ENCODE measurements around the gene CYP2W1.
"Not testable (repeated sequence)": the region's sequence is repeated elsewhere in the genome, so short reads cannot be mapped to it uniquely, and the experiment has no call there.

CYP2W1 gene

DNA sequence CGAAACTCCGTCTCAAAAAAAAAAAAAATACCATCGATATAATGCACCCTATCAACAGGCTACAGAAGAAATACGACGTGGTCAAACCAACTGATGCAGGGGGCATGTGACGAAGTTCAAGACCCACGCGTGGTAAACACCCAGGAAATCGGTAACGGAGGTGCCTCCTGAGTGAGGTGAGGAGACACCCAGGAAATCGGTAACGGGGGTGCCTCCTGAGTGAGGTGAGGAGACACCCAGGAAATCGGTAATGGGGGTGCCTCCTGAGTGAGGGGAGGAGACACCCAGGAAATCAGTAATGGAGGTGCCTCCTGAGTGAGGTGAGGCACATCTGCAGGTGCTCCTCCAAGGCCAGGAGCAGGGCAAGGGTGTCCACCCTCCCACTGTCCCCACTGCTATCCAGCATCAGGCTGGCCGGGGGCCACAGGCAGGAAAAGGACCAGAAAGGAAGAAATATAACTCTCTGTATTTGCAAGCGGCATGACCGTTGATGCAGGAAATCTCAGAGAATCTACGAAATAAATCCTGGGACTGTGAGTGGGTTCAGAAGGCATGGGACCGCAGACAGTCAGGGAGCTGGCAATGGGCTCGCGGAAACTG, 50.7 kb downstream of the CYP2W1 start:
- no peaks in the 10 kb centered on the region for H3K9me3 ChIP-seq (ENCODE audit: severe bottlenecking)
- H3K36me3 ChIP-seq (ENCODE audit: low read depth) = no peaks in the 10 kb centered on the region
- H3K27ac ChIP-seq (ENCODE audit: poor library complexity, severe bottlenecking) = no peak overlapping the region
- no peaks in the 10 kb centered on the region for H3K27me3 ChIP-seq (ENCODE audit: insufficient read depth, poor library complexity, severe bottlenecking)
- H3K4me3 ChIP-seq (ENCODE audit: severe bottlenecking) = no peak overlapping the region
- peaks cover 5% of the 10 kb centered on the region for H3K4me1 ChIP-seq (ENCODE audit: insufficient read depth, poor library complexity, severe bottlenecking)
- ATAC-seq (ENCODE audit: low read depth) = no peak
- TF ChIP-seq, protein P1, sequence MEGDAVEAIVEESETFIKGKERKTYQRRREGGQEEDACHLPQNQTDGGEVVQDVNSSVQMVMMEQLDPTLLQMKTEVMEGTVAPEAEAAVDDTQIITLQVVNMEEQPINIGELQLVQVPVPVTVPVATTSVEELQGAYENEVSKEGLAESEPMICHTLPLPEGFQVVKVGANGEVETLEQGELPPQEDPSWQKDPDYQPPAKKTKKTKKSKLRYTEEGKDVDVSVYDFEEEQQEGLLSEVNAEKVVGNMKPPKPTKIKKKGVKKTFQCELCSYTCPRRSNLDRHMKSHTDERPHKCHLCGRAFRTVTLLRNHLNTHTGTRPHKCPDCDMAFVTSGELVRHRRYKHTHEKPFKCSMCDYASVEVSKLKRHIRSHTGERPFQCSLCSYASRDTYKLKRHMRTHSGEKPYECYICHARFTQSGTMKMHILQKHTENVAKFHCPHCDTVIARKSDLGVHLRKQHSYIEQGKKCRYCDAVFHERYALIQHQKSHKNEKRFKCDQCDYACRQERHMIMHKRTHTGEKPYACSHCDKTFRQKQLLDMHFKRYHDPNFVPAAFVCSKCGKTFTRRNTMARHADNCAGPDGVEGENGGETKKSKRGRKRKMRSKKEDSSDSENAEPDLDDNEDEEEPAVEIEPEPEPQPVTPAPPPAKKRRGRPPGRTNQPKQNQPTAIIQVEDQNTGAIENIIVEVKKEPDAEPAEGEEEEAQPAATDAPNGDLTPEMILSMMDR (IDR thresholded peaks at IDR 0.05; ENCODE audit: poor library complexity, severe bottlenecking) = no peak
- DNase-seq (ENCODE audit: low spot score) = no peak

GRCh38 chr7:1034769-1035168, 51.8 kb downstream of the CYP2W1 start:
- not testable (repeated sequence) for DNase-seq (ENCODE audit: low spot score); H3K9me3 ChIP-seq (ENCODE audit: severe bottlenecking); H3K27ac ChIP-seq (ENCODE audit: poor library complexity, severe bottlenecking); H3K36me3 ChIP-seq (ENCODE audit: low read depth); ATAC-seq (ENCODE audit: low read depth); H3K4me1 ChIP-seq (ENCODE audit: insufficient read depth, poor library complexity, severe bottlenecking); H3K27me3 ChIP-seq (ENCODE audit: insufficient read depth, poor library complexity, severe bottlenecking); H3K4me3 ChIP-seq (ENCODE audit: severe bottlenecking)

- not testable (repeated sequence) for H3K27ac ChIP-seq (ENCODE audit: poor library complexity, severe bottlenecking); H3K36me3 ChIP-seq (ENCODE audit: low read depth); H3K9me3 ChIP-seq (ENCODE audit: severe bottlenecking); H3K4me3 ChIP-seq (ENCODE audit: severe bottlenecking); DNase-seq (ENCODE audit: low spot score); H3K4me1 ChIP-seq (ENCODE audit: insufficient read depth, poor library complexity, severe bottlenecking); H3K27me3 ChIP-seq (ENCODE audit: insufficient read depth, poor library complexity, severe bottlenecking); ATAC-seq (ENCODE audit: low read depth)
Observed at GRCh38 chr7:1036164-1036928, 53.4 kb downstream of the CYP2W1 start.

Data from RWPE2 (cell line).